GM19397 (cell line): ENCODE results near the gene CAMSAP2.

ENCODE experiments used
- ATAC-seq: cut with Tn5 transposase; IDR thresholded peaks from one replicate; pipeline ENCODE4 v1.9.1; 2021; ENCODE audit warnings: mild to moderate bottlenecking, moderate library complexity; ENCODE audit not compliant: unreplicated experiment

The CAMSAP2 gene

GRCh38 chr1:200738327-200738948 is at the start of gene CAMSAP2:
Gene CAMSAP2 (plus strand): TSS chr1:200738893. CDS start chr1:200739828, 935 bp downstream.
- peak; percentile 48 for ATAC-seq

- no peak for ATAC-seq
Measured at GRCh38 chr1:200692316-200692715, 46.4 kb upstream of the CAMSAP2 start.

DNA sequence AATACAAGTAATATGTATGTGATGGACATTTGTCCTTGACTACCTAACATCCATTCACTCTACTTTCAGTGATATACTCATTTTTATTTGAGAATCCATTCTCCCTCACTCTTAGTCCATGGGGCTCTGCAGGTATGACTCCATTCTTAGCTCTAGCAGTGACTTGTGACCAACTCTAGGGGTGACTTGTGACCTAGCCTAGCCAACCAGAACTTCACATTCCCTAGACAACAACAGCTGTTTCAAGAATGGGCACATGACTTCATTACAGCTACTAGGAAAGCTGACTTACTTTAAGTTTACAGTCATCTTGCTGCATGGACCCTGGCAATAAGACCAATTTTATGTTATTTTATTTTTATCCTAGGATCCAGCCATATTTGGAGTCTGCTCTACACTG is 45.4 kb upstream of the CAMSAP2 start:
- no peak for ATAC-seq

GRCh38 chr1:200694738-200695137 is 44.0 kb upstream of the CAMSAP2 start:
- no peak for ATAC-seq

DNA sequence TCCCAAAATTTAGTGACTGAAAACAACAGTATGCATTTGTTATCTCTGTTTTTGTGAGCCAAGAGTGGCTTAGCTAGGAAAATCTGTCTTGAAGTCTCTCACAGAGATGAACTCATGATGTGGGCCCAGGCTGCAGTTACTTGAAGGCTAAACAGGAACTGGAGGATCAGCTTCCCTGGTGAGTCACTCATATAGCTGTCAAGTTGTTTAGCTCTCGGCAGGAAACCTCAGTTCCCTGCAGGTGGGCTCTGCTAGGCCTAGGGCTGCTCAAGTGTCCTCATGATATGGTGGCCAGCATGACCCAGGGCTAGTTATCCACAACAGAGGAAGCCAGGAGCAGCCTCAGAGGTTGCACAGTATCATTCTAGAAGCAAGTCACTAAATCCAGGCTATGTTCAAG is 38.8 kb upstream of the CAMSAP2 start:
- no peak for ATAC-seq

DNA sequence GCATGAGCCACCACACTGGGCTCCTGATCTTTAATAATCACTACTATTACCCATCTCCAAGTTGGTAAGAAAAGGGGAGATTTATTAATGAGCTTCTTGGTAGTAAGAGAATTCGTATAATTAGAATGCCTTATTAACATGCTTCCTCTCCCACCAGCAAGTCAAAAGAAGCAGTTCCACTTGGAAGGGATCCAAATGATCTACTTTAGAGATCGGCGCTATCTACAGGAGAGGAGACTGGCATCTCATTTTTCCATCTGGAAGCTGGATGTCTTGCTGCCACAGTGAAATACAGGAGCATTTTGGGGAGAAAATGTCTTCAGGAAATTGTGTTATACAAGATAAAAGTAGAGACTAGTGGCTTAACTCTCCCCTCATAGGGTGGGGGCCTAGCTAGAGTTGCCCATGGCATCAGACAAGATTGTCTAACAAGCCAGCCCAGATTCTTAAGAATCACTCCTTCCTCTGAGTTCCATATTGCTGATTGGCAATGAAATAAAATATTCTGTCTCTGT is 33.6 kb upstream of the CAMSAP2 start:
- ATAC-seq: no peak

- ATAC-seq: no peak
Measured at GRCh38 chr1:200706111-200706814, 32.4 kb upstream of the CAMSAP2 start.

- ATAC-seq: no peak
Measured at GRCh38 chr1:200707116-200707515, 31.6 kb upstream of the CAMSAP2 start.

- no peak for ATAC-seq
Measured at GRCh38 chr1:200708161-200708560, 30.5 kb upstream of the CAMSAP2 start.

DNA sequence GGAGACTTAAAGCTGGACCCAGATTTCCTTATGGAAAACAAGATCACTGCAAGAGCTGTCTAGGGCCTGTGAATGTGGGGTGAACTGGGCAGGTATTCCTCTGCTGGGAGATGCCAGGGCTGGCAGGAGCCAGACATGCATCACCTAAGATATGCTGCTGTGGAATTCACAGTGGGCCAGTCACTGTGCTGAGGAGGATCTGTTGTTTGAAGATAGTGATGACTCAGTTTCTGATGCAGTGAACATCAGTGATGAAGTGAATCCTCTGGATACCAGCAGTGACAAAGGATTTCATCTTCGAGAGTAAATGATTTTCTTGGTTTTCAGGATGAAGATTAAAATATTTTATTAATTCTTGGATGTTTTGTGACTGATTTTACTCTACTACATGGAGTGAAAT is 29.9 kb upstream of the CAMSAP2 start:
- no peak for ATAC-seq

DNA sequence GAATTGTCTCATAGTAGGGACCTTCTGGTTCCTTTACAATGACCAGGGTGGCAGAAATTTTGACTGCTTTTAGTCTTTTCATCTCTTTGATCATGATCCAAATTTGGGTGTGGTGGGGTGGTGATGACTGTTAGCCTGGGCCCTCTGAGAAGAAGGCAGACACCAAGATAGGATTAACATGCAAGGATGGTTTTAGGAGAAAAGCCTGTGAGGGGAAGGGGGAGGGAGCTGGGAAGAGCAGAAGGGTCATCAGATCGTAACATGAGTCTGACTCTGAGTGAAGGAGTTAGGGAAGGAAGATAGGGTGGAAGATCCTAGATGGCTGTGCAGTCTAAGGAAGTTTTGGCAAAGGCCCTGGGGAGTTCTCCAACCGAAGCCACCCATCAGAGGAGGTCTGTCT is 28.5 kb upstream of the CAMSAP2 start:
- ATAC-seq: no peak

DNA sequence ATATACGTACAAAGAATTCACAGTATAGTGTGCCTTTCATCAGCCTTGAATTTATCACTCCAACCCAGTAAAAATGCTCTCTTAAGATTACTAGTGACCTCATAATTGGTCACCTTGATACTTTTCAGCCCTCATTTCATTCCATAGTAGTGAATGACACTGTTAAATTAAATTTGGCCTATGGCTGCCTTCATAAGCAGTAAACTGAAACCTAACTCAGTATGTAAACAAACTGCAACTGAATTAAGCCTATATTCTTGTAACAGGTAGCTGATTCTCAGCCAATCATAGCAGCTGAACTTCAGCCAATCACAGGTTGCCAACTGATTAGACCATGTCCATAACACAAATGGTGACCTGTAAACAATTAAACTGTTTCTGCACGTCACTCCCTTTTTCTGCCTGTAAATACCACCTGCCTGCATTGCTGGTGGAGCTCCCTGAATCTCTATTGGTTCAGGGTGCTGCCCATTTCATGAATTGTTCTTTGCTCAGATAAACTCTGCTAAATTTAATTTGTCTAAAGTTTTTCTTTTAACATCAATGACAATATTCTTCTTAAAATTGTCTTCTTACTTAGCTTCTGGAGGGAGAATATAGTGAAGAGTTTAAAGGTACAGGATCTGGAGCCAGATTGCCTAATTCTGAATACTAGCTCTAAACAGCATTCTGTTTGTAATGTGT is 24.0 kb upstream of the CAMSAP2 start:
- ATAC-seq: no peak

DNA sequence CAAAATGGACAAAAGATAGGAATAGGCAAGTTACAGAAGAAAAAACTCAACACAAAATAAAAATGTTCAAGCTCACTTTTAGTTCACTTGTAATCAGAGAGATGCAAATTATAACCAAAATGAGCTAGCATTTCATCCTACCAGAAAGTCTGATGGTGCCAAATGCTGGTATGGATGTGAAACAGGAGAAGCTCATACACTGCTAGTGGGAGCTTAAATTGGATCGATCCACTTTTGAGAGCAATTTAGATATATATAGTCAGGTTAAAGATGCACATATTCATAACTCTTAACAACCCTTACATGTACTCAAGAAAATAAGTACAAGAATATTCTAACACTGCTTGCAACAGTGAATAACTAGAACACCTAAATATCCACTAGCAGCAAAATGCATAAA is 18.5 kb upstream of the CAMSAP2 start:
- no peak for ATAC-seq

- ATAC-seq: no peak
Measured at GRCh38 chr1:200724064-200724463, 14.6 kb upstream of the CAMSAP2 start.

DNA sequence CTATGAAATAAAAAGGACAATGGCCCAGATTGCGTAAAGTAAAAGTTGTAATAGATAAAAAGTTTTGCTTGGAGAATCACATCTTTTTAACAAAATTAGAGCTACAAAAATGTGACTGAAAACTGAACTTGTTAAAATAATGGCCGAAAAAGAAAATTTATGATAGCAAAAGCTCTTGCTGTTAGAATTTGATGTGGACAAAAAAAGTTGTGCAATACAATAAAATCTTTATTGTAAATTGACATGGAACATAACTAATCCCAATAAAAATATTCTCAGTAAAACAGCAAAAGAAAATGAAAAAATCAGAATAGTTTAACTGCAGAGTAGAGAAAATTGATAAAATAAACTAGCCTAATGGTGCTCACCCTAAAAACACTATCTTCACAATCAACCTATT is 11.4 kb upstream of the CAMSAP2 start:
- no peak for ATAC-seq

GRCh38 chr1:200729863-200730262 is 8.8 kb upstream of the CAMSAP2 start:
- ATAC-seq: no peak

DNA sequence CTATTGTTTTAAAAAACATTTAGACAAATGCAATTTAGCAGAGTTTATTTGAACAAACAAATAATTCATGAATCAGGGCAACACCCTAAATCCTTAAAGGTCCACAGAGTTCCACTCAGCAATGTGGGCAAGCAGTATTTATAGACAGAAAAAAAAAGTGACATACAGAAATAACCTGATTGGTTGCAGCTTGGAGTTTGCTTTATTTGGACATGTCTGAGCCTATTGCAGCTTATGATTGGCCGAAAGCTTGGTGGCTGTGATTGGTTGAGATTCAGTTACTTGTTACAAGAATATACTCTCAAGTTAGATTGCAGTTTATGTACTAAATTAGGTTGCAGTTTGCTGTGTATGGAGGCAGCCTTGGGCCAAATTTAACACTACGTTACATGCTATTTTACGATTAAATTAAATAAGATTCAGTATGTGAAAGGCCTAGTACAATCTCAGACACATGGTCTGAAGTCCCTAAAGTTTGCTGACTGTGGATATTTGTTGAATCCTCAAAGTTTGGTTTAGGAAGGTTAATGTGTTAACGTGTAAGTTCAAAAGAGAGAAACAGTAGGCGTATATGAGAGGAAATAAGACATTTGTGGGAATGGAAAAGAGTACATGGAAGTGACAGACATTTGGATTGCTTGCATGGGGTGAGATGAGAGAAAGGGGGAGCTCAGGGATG is 6.9 kb upstream of the CAMSAP2 start:
- ATAC-seq: no peak

DNA sequence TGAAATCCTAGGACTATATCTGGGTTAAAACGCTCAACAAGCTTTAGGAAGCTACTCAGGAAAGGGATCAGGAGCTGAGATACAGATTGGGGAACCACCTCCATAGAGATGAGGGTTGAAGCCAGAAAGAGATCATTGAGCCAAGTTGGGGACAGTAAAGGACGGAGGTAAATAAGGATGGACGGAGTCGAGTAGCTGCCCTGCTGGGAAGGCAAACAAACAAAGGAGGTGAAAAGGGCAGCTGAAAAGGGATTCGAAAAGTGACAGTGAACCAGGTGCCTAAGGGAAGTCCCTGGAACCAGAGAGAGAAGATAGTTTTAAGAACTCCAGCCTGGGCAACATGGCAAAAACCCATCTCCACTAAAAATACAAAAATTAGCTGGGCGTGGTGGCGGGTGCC is 6.3 kb upstream of the CAMSAP2 start:
- no peak for ATAC-seq

- ATAC-seq: no peak
Measured at GRCh38 chr1:200733907-200734306, 4.8 kb upstream of the CAMSAP2 start.

DNA sequence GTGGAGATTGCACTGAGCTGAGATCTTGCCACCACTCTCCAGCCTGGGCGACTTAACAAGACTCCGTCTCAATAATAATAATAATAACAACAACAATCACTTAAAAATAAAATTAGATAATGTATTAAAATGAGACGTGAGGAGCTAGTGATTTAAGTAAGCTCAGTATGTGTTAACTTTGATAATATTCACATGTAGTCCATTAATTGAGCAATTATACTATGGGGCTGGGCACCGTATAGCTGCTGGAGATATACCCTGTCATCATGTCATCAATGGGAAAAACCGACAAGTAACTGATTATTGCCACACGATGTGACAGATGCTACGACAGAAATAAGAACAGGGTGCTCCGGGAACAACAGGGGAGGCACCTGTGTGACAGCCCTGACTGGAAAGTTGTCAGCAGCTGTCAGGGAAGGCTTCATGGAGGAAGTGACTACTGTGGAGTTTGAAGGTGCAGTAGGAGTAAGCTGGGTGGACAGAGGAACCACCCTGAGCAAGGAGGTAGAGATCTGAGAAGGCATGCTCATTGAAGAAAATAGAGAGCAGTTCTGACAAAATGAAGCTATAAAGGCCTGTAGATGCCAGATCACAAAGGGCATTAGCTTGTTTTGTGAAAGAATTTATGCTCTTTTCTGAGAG is 924 bp upstream of the CAMSAP2 start:
- no peak for ATAC-seq
